Measurements from ENCODE around the gene CLCN4.

Gene CLCN4

DNA sequence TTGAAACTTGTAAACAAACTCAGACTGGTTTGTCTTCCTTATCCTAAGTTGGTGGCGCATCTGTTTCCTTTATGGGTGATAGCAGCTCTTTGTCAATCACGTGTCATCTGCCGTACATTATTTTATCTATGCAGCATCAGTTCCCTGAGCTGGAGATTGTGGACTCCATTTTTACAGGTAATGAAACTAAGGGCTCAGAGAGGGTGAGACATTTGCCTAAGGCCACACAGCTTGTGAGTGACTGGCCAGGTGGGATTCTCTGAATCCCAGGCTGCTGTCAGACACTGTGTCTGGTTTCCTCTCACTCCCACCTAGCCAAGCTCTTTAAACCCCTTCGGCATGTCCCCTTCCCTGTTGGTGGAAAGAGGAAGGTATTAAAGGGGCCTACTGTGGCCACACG lies 41.7 kb upstream of the CLCN4 start:
- H3K4me1 ChIP-seq (ENCODE audit: low read depth, poor library complexity, severe bottlenecking) = peaks cover 68% of the 10 kb centered on the region
- H3K9ac ChIP-seq = no peak overlapping the region
- no peaks in the 10 kb centered on the region for H4K20me1 ChIP-seq (ENCODE audit: insufficient read depth)
- H3K36me3 ChIP-seq (ENCODE audit: insufficient read depth) = no peaks in the 10 kb centered on the region
- peaks cover 27% of the 10 kb centered on the region; the same call in 1 of the 2 replicates for H3K79me2 ChIP-seq (ENCODE audit: insufficient read depth, low read depth)
- H2AFZ ChIP-seq (ENCODE audit: low read depth) = no peak overlapping the region
- H3K27ac ChIP-seq = no peak overlapping the region
- TF ChIP-seq, protein P1, sequence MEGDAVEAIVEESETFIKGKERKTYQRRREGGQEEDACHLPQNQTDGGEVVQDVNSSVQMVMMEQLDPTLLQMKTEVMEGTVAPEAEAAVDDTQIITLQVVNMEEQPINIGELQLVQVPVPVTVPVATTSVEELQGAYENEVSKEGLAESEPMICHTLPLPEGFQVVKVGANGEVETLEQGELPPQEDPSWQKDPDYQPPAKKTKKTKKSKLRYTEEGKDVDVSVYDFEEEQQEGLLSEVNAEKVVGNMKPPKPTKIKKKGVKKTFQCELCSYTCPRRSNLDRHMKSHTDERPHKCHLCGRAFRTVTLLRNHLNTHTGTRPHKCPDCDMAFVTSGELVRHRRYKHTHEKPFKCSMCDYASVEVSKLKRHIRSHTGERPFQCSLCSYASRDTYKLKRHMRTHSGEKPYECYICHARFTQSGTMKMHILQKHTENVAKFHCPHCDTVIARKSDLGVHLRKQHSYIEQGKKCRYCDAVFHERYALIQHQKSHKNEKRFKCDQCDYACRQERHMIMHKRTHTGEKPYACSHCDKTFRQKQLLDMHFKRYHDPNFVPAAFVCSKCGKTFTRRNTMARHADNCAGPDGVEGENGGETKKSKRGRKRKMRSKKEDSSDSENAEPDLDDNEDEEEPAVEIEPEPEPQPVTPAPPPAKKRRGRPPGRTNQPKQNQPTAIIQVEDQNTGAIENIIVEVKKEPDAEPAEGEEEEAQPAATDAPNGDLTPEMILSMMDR (conservative IDR thresholded peaks at IDR 0.05; ENCODE audit: low read depth, low read length) = no peak
- H3K4me3 ChIP-seq (IDR thresholded peaks at IDR 0.05; ENCODE audit: insufficient read depth, low read depth, low read length) = no peak overlapping the region
- no peaks in the 10 kb centered on the region for H3K27me3 ChIP-seq (ENCODE audit: insufficient read depth, low read depth)
- H3K4me2 ChIP-seq = no peak overlapping the region

DNA sequence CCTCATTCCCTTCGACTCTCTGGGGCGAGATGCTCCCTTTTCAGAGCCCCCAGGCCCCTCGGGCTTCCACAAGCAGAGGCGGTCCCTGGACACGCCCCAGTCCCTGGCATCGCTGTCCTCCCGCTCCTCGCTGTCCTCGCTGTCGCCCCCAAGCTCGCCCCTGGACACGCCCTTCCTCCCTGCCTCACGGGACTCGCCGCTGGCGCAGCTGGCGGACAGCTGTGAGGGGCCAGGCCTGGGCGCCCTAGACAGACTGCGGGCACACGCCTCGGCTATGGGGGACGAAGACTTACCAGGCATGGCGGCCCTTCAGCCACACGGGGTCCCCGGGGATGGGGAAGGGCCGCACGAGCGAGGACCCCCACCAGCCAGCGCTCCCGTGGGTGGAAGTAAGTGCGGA lies 39.5 kb upstream of the CLCN4 start:
- Histone ChIP-seq H3K4me1 (ENCODE audit: low read depth, poor library complexity, severe bottlenecking) (peaks cover 71% of the 10 kb centered on the region), H4K20me1 (ENCODE audit: insufficient read depth) (no peaks in the 10 kb centered on the region), H3K27me3 (ENCODE audit: insufficient read depth, low read depth) (no peaks in the 10 kb centered on the region), H3K36me3 (ENCODE audit: insufficient read depth) (no peaks in the 10 kb centered on the region), H3K4me2 (no peak overlapping the region), H3K27ac (no peak overlapping the region), H2AFZ (ENCODE audit: low read depth) (no peak overlapping the region), H3K9ac (no peak overlapping the region), H3K79me2 (ENCODE audit: insufficient read depth, low read depth) (peaks cover 29% of the 10 kb centered on the region), H3K4me3 (IDR thresholded peaks at IDR 0.05; ENCODE audit: insufficient read depth, low read depth, low read length) (no peak overlapping the region)
- TF ChIP-seq, protein P1 (conservative IDR thresholded peaks at IDR 0.05; ENCODE audit: low read depth, low read length) = no peak

DNA sequence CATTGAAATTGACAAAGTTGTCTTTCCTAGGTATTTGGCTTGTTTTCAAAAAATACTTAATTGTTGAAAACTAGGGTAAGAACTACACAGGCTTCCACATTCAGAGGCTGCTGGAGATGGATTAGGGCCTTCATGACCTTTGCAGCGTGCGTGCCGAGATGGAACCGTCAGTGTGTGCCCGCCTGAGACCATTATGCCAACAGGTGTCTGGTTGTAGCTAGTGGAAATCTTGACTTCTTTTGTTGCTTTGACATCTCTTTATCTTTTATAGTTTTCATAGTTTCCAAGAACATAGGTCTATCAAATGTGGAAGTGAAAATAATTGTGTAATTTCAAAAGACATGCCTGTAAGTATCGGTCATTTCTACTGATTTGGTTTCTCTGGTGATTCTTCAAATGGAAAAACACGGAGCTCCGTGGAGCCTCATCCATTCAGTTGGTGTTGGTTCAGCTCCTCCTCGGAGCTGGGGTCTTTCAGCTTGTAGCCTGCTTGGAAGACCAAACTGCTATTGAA lies 38.9 kb upstream of the CLCN4 start:
- Histone ChIP-seq H3K36me3 (ENCODE audit: insufficient read depth) (no peaks in the 10 kb centered on the region), H3K9ac (no peak overlapping the region), H3K79me2 (ENCODE audit: insufficient read depth, low read depth) (peaks cover 31% of the 10 kb centered on the region), H2AFZ (ENCODE audit: low read depth) (no peak overlapping the region), H3K4me2 (no peak overlapping the region), H3K4me3 (IDR thresholded peaks at IDR 0.05; ENCODE audit: insufficient read depth, low read depth, low read length) (no peak overlapping the region), H4K20me1 (ENCODE audit: insufficient read depth) (no peaks in the 10 kb centered on the region), H3K4me1 (ENCODE audit: low read depth, poor library complexity, severe bottlenecking) (peaks cover 71% of the 10 kb centered on the region), H3K27me3 (ENCODE audit: insufficient read depth, low read depth) (no peaks in the 10 kb centered on the region), H3K27ac (no peak overlapping the region)
- TF ChIP-seq, protein P1 (conservative IDR thresholded peaks at IDR 0.05; ENCODE audit: low read depth, low read length) = no peak

DNA sequence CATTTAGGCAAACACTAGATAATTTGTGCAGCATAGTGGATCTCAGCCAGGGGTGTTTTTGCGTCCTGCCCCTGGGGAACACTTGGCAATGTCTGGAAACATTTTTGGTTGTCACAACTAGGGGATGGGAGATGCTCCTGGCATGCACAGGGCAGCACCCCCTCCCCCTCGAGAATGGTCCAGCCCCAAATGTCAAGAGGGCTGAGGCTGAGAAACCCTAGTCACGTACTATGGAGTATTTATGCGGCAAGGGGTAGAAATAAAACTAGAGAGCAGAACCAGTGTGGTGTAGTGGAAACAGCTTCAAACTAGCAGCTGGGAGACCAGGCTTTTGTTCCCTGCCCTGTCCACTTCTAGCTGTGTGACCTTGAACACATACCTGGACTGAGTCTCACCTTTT lies 38.2 kb upstream of the CLCN4 start:
- Histone ChIP-seq H2AFZ (ENCODE audit: low read depth) (no peak overlapping the region), H3K27ac (no peak overlapping the region), H3K79me2 (ENCODE audit: insufficient read depth, low read depth) (peaks cover 27% of the 10 kb centered on the region), H3K27me3 (ENCODE audit: insufficient read depth, low read depth) (no peaks in the 10 kb centered on the region), H3K4me2 (no peak overlapping the region), H3K9ac (no peak overlapping the region), H3K4me3 (IDR thresholded peaks at IDR 0.05; ENCODE audit: insufficient read depth, low read depth, low read length) (no peak overlapping the region), H3K36me3 (ENCODE audit: insufficient read depth) (no peaks in the 10 kb centered on the region), H4K20me1 (ENCODE audit: insufficient read depth) (no peaks in the 10 kb centered on the region), H3K4me1 (ENCODE audit: low read depth, poor library complexity, severe bottlenecking) (peaks cover 68% of the 10 kb centered on the region)
- TF ChIP-seq, protein P1 (conservative IDR thresholded peaks at IDR 0.05; ENCODE audit: low read depth, low read length) = no peak
